Measurements from ENCODE around the gene KYNU.
"Not testable (repeated sequence)": the region's sequence is repeated elsewhere in the genome, so short reads cannot be mapped to it uniquely, and the experiment has no call there.

The KYNU gene

GRCh38 chr2:142920571-142920970 is 43.1 kb downstream of the KYNU start:
- no peak for DNase-seq

GRCh38 chr2:142926445-142926844 is 49.0 kb downstream of the KYNU start:
- DNase-seq, result no peak

- DNase-seq, result no peak
Measured at GRCh38 chr2:142930835-142931398, 53.5 kb downstream of the KYNU start.

GRCh38 chr2:142933916-142934315 is 56.5 kb downstream of the KYNU start:
- no peak for DNase-seq

GRCh38 chr2:142935563-142936089 is 58.2 kb downstream of the KYNU start:
- DNase-seq, result no peak

GRCh38 chr2:142936629-142937028 is 59.2 kb downstream of the KYNU start:
- DNase-seq, result no peak

- no peak for DNase-seq
Measured at GRCh38 chr2:142937347-142937746, 59.9 kb downstream of the KYNU start.

GRCh38 chr2:142938240-142938639 is 60.8 kb downstream of the KYNU start:
- DNase-seq, result no peak

- no peak for DNase-seq
Measured at GRCh38 chr2:142940606-142941223, 63.3 kb downstream of the KYNU start.

GRCh38 chr2:142942690-142943089 is 65.2 kb downstream of the KYNU start:
- no peak for DNase-seq

GRCh38 chr2:142944264-142944663 is 66.8 kb downstream of the KYNU start:
- no peak for DNase-seq

GRCh38 chr2:142944721-142945120 is 67.3 kb downstream of the KYNU start:
- no peak for DNase-seq

GRCh38 chr2:142946941-142947340 is 69.5 kb downstream of the KYNU start:
- DNase-seq, result no peak

- not testable (repeated sequence) for DNase-seq
Measured at GRCh38 chr2:142948723-142949122, 71.3 kb downstream of the KYNU start.

- not testable (repeated sequence) for DNase-seq
Measured at GRCh38 chr2:142950323-142950722, 72.9 kb downstream of the KYNU start.

- DNase-seq, result no peak
Measured at GRCh38 chr2:142951190-142952007, 73.9 kb downstream of the KYNU start.

- DNase-seq, result no peak
Measured at GRCh38 chr2:142952018-142952417, 74.6 kb downstream of the KYNU start.

- no peak for DNase-seq
Measured at GRCh38 chr2:142952793-142953494, 75.5 kb downstream of the KYNU start.

- no peak for DNase-seq
Measured at GRCh38 chr2:142954493-142954892, 77.0 kb downstream of the KYNU start.

GRCh38 chr2:142957144-142957543 is 79.7 kb downstream of the KYNU start:
- no peak for DNase-seq

GRCh38 chr2:142961202-142961601 is 83.7 kb downstream of the KYNU start:
- DNase-seq, result no peak

- no peak for DNase-seq
Measured at GRCh38 chr2:142965443-142965842, 88.0 kb downstream of the KYNU start.

- no peak for DNase-seq
Measured at GRCh38 chr2:142966284-142966683, 88.8 kb downstream of the KYNU start.
